Measurements from ENCODE around the gene SLAIN2.

GRCh38 chr4:48336146-48336870, 5.0 kb upstream of the SLAIN2 start:
- TF ChIP-seq, protein P1, sequence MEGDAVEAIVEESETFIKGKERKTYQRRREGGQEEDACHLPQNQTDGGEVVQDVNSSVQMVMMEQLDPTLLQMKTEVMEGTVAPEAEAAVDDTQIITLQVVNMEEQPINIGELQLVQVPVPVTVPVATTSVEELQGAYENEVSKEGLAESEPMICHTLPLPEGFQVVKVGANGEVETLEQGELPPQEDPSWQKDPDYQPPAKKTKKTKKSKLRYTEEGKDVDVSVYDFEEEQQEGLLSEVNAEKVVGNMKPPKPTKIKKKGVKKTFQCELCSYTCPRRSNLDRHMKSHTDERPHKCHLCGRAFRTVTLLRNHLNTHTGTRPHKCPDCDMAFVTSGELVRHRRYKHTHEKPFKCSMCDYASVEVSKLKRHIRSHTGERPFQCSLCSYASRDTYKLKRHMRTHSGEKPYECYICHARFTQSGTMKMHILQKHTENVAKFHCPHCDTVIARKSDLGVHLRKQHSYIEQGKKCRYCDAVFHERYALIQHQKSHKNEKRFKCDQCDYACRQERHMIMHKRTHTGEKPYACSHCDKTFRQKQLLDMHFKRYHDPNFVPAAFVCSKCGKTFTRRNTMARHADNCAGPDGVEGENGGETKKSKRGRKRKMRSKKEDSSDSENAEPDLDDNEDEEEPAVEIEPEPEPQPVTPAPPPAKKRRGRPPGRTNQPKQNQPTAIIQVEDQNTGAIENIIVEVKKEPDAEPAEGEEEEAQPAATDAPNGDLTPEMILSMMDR (IDR thresholded peaks at IDR 0.05): no peak
- TF ChIP-seq ZFX (IDR thresholded peaks at IDR 0.05; ENCODE audit: borderline replicate concordance): no peak

Data from 22Rv1 (cell line).